ENCODE data around the gene TSTD1. TPM values are rescaled to one million over a fixed set of nuclear protein-coding genes. Genes with fewer than 3 reads are reported as not detected.
"Not testable (repeated sequence)": the region's sequence is repeated elsewhere in the genome, so short reads cannot be mapped to it uniquely, and the experiment has no call there.

TSTD1 gene
- total RNA-seq, 1 donor from 2014 or later, result 51.7 TPM

GRCh38 chr1:161009602-161010211, 29.1 kb downstream of the TSTD1 start:
- DNase-seq (ENCODE audit: low read depth), result no peak

DNA sequence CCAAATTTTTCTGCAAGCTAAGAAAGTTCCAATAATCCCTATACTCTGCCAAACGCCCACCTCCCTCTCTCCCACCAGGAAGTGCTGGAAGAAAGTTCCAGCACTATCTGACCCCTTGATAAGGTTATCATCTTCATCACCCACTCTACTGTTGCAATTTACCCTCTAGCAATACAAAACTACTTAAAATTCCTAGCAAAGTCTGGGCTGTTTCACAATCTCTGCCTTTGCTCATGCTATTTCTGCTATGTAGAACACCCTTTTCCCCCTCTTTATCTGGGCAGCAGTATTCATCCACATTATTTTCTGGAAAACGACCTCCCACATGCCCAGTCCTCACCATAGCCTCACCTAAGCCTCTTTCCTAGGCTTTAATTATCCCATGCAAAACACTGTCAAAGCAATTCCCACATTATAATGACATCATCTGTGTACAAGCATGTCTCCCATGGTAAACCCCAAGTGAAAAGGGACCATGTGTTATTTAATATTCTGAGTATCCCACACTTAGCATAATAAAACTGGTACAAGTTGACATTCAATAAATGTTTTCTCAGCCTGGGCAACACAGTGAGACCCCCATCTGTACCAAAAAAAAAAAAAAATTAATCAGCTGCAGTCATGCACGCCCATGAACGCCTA, 29.8 kb downstream of the TSTD1 start:
- DNase-seq (ENCODE audit: low read depth), result no peak

GRCh38 chr1:161007369-161007768, 31.4 kb downstream of the TSTD1 start:
- DNase-seq (ENCODE audit: low read depth), result no peak

GRCh38 chr1:161006563-161006962, 32.2 kb downstream of the TSTD1 start:
- no peak for DNase-seq (ENCODE audit: low read depth)

- DNase-seq (ENCODE audit: low read depth), result peak; percentile 64
These were observed 37.2 kb downstream of the TSTD1 start for GRCh38 chr1:161001525-161001924.

GRCh38 chr1:161000736-161001480, 37.9 kb downstream of the TSTD1 start:
- DNase-seq (ENCODE audit: low read depth), result no peak

DNA sequence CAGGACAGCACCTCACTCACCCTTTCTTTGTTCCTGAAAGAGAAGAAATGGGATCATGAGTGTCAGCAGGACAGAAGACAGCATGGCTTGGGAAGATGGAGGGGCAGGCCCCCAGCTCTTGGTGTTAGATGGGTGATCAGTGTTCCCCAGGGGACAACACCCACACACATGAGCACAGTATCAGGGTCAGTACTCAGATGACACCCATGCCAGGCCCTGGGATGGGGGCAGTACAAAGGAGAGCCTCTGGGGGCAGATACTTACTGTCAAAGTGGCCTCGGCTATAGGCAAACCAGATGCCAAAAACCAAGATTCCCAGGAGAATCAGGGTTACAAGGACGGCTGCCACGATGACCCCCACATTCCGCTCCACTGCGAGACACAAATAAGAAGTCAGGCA, 39.4 kb downstream of the TSTD1 start:
- DNase-seq (ENCODE audit: low read depth), result no peak

GRCh38 chr1:160997323-160998038, 41.3 kb downstream of the TSTD1 start:
- DNase-seq (ENCODE audit: low read depth), result peak; percentile 73

GRCh38 chr1:160996178-160996577, 42.6 kb downstream of the TSTD1 start:
- DNase-seq (ENCODE audit: low read depth), result no peak

DNA sequence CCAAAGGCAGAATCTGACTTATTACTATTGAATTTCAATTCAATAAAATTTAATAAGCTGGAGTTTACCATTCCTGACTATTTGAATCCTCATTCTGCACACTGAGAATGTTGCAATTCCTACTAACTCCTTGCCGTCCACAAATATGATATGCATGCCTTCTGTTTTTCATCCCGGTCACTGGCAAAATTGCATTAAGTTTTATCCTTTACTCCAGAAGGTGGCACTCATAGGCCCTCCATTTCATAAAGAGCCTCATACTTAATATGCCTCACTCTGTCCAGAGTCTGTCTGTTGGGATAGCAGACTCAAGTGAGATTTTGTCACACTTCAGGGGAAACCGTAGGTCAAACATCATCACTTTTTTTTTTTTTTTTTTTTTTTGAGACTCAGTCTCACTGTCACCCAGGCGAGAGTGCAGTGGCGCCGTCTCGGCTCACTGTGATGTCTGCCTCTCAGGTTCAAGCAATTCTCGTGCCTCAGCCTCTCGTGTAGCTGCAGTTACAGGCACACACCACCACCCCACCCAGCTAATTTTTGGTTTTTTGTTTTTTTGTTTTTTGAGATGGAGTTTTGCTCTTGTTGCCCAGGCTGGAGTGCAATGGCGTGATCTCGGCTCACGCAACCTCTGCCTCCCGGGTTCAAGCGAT, 45.1 kb downstream of the TSTD1 start:
- DNase-seq (ENCODE audit: low read depth), result peak; percentile 70

DNA sequence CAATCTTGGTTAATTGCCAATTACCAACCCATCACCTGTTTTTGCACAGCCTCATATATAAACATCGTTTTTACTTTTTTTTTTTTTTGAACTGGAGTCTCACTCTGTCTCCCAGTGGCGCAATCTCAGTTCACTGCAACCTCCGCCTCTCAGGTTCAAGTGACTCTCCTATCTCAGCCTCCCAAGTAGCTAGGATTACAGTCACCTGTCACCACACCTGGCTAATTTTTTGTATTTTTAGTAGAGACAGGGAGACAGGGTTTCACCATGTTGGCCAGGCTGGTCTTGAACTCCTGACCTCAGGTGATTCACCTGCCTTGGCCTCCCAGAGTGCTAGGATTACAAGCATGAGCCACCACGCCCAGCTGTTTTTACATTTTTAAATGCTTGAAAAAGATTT, 46.7 kb downstream of the TSTD1 start:
- not testable (repeated sequence) for DNase-seq (ENCODE audit: low read depth)

Other genes starting within 250 kb of the TSTD1 start
- not detected in 2 replicates for gene LY9, start 242.8 kb downstream of the TSTD1 start, total RNA-seq
- gene CD244, start 176.1 kb downstream of the TSTD1 start, total RNA-seq, result not detected in 2 replicates
- not detected in 2 replicates for gene ITLN1, start 153.8 kb downstream of the TSTD1 start, total RNA-seq
- gene ITLN2, start 84.2 kb downstream of the TSTD1 start, total RNA-seq, result not detected in 2 replicates
- 3.2 and 10.4 TPM in 2 replicates for gene F11R, start 17.8 kb downstream of the TSTD1 start, total RNA-seq
- 58.0 and 73.3 TPM in 2 replicates for gene USF1, start 7.0 kb upstream of the TSTD1 start, total RNA-seq
- gene ARHGAP30, start 30.9 kb upstream of the TSTD1 start, total RNA-seq, result not detected in 2 replicates
- 0.16 TPM in 1 of 2 replicates, not detected in the other for gene NECTIN4, start 50.6 kb upstream of the TSTD1 start, total RNA-seq
- gene KLHDC9, start 59.4 kb upstream of the TSTD1 start, total RNA-seq, result 1.1 and 6.8 TPM in 2 replicates
- 53.7 and 64.6 TPM in 2 replicates for gene PFDN2, start 79.1 kb upstream of the TSTD1 start, total RNA-seq
- 23.6 TPM in 2 replicates for gene NIT1, start 79.1 kb upstream of the TSTD1 start, total RNA-seq
- 26.8 and 28.8 TPM in 2 replicates for gene DEDD, start 93.7 kb upstream of the TSTD1 start, total RNA-seq
- gene UFC1, start 115.0 kb upstream of the TSTD1 start, total RNA-seq, result 67.2 and 78.5 TPM in 2 replicates
- gene USP21, start 120.5 kb upstream of the TSTD1 start, total RNA-seq, result 11.1 and 11.5 TPM in 2 replicates
- gene PPOX, start 127.5 kb upstream of the TSTD1 start, total RNA-seq, result 9.4 and 18.5 TPM in 2 replicates
- 32.8 and 34.3 TPM in 2 replicates for gene B4GALT3, start 138.5 kb upstream of the TSTD1 start, total RNA-seq
- gene ADAMTS4, start 160.1 kb upstream of the TSTD1 start, total RNA-seq, result 19.7 and 22.4 TPM in 2 replicates
- gene NDUFS2, start 163.4 kb upstream of the TSTD1 start, total RNA-seq, result 162 TPM in 2 replicates
- gene FCER1G, start 176.3 kb upstream of the TSTD1 start, total RNA-seq, result not detected in 2 replicates
- not detected in 2 replicates for gene APOA2, start 184.7 kb upstream of the TSTD1 start, total RNA-seq
- gene TOMM40L, start 187.1 kb upstream of the TSTD1 start, total RNA-seq, result 11.9 and 12.0 TPM in 2 replicates
- gene NR1I3, start 199.2 kb upstream of the TSTD1 start, total RNA-seq, result not detected in 2 replicates
- gene PCP4L1, start 219.8 kb upstream of the TSTD1 start, total RNA-seq, result not detected in 2 replicates